ENCODE data around the gene OXER1. TPM values are rescaled to one million over a fixed set of nuclear protein-coding genes. Genes with fewer than 3 reads are reported as not detected.

OXER1 gene
- total and polyA plus RNA-seq, 2 of the 13 experiments (the other 11 are each of a cell fraction or from before 2014, with no cell fraction given) = 8.0 to 9.0 TPM

DNA sequence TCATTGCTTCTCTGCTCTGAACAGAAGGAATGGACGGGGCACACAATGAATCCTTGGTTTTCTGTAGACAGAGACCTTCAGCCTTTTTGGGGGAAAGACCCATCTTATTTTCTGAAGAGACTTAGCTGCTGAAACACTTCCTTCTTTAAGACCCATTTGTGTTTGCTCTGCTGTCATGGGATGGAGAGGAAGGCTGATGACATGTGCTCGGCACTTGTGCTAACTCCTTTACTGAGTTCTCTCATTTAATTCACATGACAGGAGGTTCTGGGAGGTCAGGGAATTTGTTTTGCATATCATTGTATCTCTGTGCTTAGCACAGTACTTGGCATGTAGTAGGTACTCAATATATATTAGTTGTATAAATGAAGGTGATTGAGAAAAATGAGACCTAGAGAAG, 39.0 kb downstream of the OXER1 start:
- BruUV-seq (replicated peaks) = no TSS peak
- no peak for TF ChIP-seq ZNF703 (CRISPR knock-in tag; IDR thresholded peaks at IDR 0.05; ENCODE audit: borderline replicate concordance)
- no peak for TF ChIP-seq ZNF33A (CRISPR knock-in tag; IDR thresholded peaks at IDR 0.05; ENCODE audit: borderline replicate concordance)
- TF ChIP-seq ZNF850 (CRISPR knock-in tag; conservative IDR thresholded peaks at IDR 0.05) = no peak
- TF ChIP-seq ZFP36 (IDR thresholded peaks at IDR 0.05; ENCODE audit: borderline replicate concordance, low read depth, low read length, partially characterized antibody) = no peak
- TF ChIP-seq PBX3 (CRISPR knock-in tag; IDR thresholded peaks at IDR 0.05; ENCODE audit: borderline replicate concordance) = no peak
- no peak for TF ChIP-seq ZNF841 (CRISPR knock-in tag; IDR thresholded peaks at IDR 0.05; ENCODE audit: borderline replicate concordance)
- no peak for TF ChIP-seq ZNF274 (CRISPR knock-in tag; IDR thresholded peaks at IDR 0.05)
- TF ChIP-seq ZNF446 (CRISPR knock-in tag; IDR thresholded peaks at IDR 0.05) = no peak
- no peak for TF ChIP-seq MED13 (CRISPR knock-in tag; IDR thresholded peaks at IDR 0.05)
- no peak for TF ChIP-seq JUN (CRISPR knock-in tag; IDR thresholded peaks at IDR 0.05)
- no peak for TF ChIP-seq ZNF891 (CRISPR knock-in tag; IDR thresholded peaks at IDR 0.05)
- no peak for TF ChIP-seq ZNF367 (CRISPR knock-in tag; IDR thresholded peaks at IDR 0.05; ENCODE audit: borderline replicate concordance)
- TF ChIP-seq CC2D1A (CRISPR knock-in tag; IDR thresholded peaks at IDR 0.05) = no peak
- TF ChIP-seq PPARG (CRISPR knock-in tag; conservative IDR thresholded peaks at IDR 0.05) = no peak
- no peak for TF ChIP-seq ZNF605 (CRISPR knock-in tag; IDR thresholded peaks at IDR 0.05)
- no peak for TF ChIP-seq RARA (CRISPR knock-in tag; IDR thresholded peaks at IDR 0.05)
- no peak for TF ChIP-seq ZNF143 (CRISPR knock-in tag; IDR thresholded peaks at IDR 0.05)
- in situ Hi-C loops (cut with HindIII; ENCODE audit: extremely low pct_ligation_motif_present, low pct_unique_long_range_greater_than_20kb) (no loop called here), intact Hi-C loops (cut with micrococcal nuclease; ENCODE audit: unreplicated experiment) (no loop called here)
- FAIRE-seq (no peak), ATAC-seq (no peak), DNase-seq (ENCODE audit: low spot score) (no peak)
- POLR2A ChIA-PET = no interaction called here
- no peaks in the 10 kb centered on the region for H3K27me3 ChIP-seq (ENCODE audit: control insufficient read depth in 1 of 2, insufficient read depth in 2 of 2, low read length in 2 of 2)
- no peak overlapping the region for H2AFZ ChIP-seq (ENCODE audit: low read length)
- no peak overlapping the region for H3K9ac ChIP-seq (ENCODE audit: insufficient read depth, low read depth, low read length)
- H3K4me1 ChIP-seq (ENCODE audit: insufficient read depth, low read length) = no peaks in the 10 kb centered on the region
- H3K79me2 ChIP-seq (ENCODE audit: insufficient read depth, low read length) = no peaks in the 10 kb centered on the region
- H3K36me3 ChIP-seq (replicated peaks in 1 of 2; ENCODE audit: control insufficient read depth in 1 of 2, insufficient read depth in 2 of 2, low read length in 2 of 2) = no peaks in the 10 kb centered on the region; a peak in 1 of 5 replicates
- CTCF ChIA-PET (ENCODE audit: low intra/inter-chr PET ratio, low total read pairs) = no interaction called here
- H3K27ac ChIP-seq (ENCODE audit: extremely low read length, insufficient read depth, low read length) = no peak overlapping the region
- WGBS (ENCODE audit: low lambda C conversion rate) = 100% methylated on average over 2 of the region's 2 CpGs
- H3K4me2 ChIP-seq (ENCODE audit: low read depth, low read length) = no peak overlapping the region
- peaks cover 6% of the 10 kb centered on the region for H3K9me3 ChIP-seq (ENCODE audit: low read length)
- no peaks in the 10 kb centered on the region for H4K20me1 ChIP-seq (ENCODE audit: insufficient read depth, low read length)
- no peak overlapping the region for H3K4me3 ChIP-seq (replicated peaks in 1 of 3; ENCODE audit: insufficient read depth in 1 of 3, low read depth in 2 of 3, low read length in 3 of 3)
